ENCODE data around the gene ITGB5. TPM values are rescaled to one million over a fixed set of nuclear protein-coding genes. Genes with fewer than 3 reads are reported as not detected.
A peak's percentile ranks its signal among the peaks of the same experiment; 100 is the strongest.

The ITGB5 gene
- polyA plus RNA-seq, 2 of the 4 experiments (the other 2 are of a cell fraction), result 201 to 260 TPM

DNA sequence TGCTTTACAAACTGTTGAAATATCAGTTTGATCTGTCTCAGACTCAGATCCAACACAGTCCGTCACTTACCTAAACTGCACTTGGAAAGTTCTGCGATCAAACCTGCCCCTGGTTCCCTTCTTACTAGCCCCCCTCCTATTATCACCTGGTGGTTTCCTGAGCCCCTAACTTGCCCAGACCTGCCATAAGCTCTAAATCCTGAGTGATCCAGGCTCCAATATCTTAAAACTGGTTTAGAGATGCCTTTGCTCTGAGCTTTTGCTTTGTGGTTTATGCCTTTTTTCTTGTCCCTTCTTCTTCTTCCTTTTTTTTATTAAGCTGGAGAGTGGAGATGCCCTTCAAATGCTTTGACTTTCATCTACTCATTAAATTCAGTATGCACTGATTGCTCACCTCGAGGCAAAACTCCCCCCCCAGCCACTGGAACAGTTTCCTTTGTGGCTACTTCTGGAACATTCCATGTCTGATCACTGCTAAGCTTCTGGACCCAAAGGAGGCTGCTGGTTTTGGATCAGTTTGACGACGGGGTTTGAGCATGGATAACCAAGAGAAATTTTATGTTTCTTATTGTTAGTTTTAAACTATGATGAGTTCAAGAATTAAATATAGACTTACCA, 3.5 kb upstream of the ITGB5 start:
- CTCF ChIA-PET, result interaction anchor here (0.5 to 6.0 kb wide), 7 partner anchors 11 to 153 kb away, joined by 3 to 72 read pairs (median 5); no protein-coding TSS in a partner anchor
- DNase-seq (ENCODE audit: low read depth in 1 of 2, low spot score in 1 of 2) (no peak), FAIRE-seq (no peak), ATAC-seq (no peak)
- POLR2A ChIA-PET, result no interaction called here
- H3K4me2 ChIP-seq, result no peak overlapping the region
- H3K27ac ChIP-seq, result peak overlapping the region in 1 of 2 experiments; percentile 44; a peak in 2 of 6 replicates
- no peak for TF ChIP-seq EHMT2 (IDR thresholded peaks at IDR 0.05; ENCODE audit: low read depth)
- no peak for TF ChIP-seq REST (IDR thresholded peaks at IDR 0.05)
- no peak for TF ChIP-seq POLR2A (IDR thresholded peaks at IDR 0.05; ENCODE audit: low read length)
- no peak for TF ChIP-seq HEYL (CRISPR knock-in tag; IDR thresholded peaks at IDR 0.05)
- no peak for TF ChIP-seq ZC3H11A (IDR thresholded peaks at IDR 0.05)
- TF ChIP-seq CHD2 (IDR thresholded peaks at IDR 0.05; ENCODE audit: low read length, partially characterized antibody), result no peak
- TF ChIP-seq RARB (CRISPR knock-in tag; IDR thresholded peaks at IDR 0.05), result no peak
- H3K9me3 ChIP-seq, result no peaks in the 10 kb centered on the region
- peaks cover 11% of the 10 kb centered on the region; the same call in 1 of the 3 replicates for H3K4me1 ChIP-seq
- no peak overlapping the region for H3K4me3 ChIP-seq
- WGBS (ENCODE audit: missing lambda C conversion rate), result 83% methylated on average over 5 of the region's 5 CpGs

DNA sequence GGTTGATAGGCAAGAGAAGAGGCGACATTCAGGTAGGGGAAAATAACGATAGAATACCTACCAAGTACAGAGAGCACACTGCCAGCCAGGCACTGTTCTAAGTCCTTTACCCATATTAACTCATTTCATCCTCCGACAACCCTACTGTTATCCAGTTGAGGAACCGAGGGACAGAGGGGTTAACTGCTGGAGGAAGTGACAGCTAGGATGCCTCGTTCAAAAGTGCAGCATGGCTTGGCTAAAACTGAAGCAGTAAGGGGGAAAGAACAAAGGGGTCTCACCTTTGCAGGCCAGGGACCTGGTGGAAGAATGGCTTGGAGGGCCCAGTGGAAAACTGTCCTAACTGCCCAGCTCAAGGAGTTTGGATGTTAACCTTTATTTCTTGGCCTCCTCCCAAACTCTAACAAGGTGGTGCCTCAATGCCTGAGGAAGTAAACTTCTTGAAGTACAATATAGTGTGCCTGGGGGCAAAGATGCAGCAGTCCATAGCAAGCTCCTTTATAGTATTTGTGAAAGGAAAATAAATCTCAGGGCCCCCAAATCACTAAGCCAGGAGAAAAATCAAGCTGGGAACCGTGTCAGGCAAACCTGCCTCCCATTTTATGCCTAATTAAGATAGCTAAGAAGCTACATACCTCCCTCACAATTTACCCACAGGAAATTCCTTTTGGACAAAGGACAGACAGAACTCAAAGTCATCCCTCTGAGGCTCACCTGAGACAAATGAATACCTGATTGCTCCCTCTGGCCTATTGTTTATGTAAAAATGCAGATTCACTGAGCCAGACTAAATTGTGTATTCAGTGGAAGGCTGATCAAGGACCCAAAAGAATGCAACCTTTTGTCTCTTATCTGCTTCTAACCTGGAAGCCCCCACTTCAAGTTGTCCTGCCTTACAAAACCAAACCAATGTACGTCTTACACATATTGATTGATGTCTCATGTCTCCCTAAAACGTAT, 1.6 kb upstream of the ITGB5 start:
- FAIRE-seq, result no peak
- peaks cover 27% of the 10 kb centered on the region for H3K4me1 ChIP-seq
- H3K9me3 ChIP-seq, result no peaks in the 10 kb centered on the region
- 77% methylated on average over 8 of the region's 8 CpGs for WGBS (ENCODE audit: missing lambda C conversion rate)
- POLR2A ChIA-PET, result interaction anchor here (0.7 to 1.0 kb wide), 2 partner anchors 10 to 81 kb away, joined by 3 read pairs; no protein-coding TSS in a partner anchor
- peak overlapping the region; percentile 7 to 99; a peak in 3 of 6 replicates for H3K27ac ChIP-seq
- no peak for ATAC-seq
- DNase-seq (ENCODE audit: low read depth in 1 of 2, low spot score in 1 of 2), result no peak
- TF ChIP-seq RNF2 (IDR thresholded peaks at IDR 0.05; ENCODE audit: borderline replicate concordance, low read depth) (no peak), POLR2AphosphoS2 (conservative IDR thresholded peaks at IDR 0.05; ENCODE audit: low read length) (no peak), HOXA7 (CRISPR knock-in tag; IDR thresholded peaks at IDR 0.05) (no peak), MAX (IDR thresholded peaks at IDR 0.05) (no peak)
- CTCF ChIA-PET, result interaction anchor here (0.7 to 6.0 kb wide), 7 partner anchors 11 to 200 kb away, joined by 3 to 72 read pairs (median 4); no protein-coding TSS in a partner anchor
- peak overlapping the region; percentile 90; the same call in 1 of the 3 replicates for H3K4me2 ChIP-seq
- H3K4me3 ChIP-seq, result no peak overlapping the region

GRCh38 chr3:124887932-124888298, 750 bp upstream of the ITGB5 start:
- Histone ChIP-seq H3K4me2 (peak overlapping the region; percentile 90), H3K9me3 (no peaks in the 10 kb centered on the region), H3K27ac (peak overlapping the region; percentile 90 to 99), H3K4me1 (peaks cover 36% of the 10 kb centered on the region), H3K4me3 (peak overlapping the region; percentile 60)
- FAIRE-seq (no peak), DNase-seq (ENCODE audit: low read depth in 1 of 2, low spot score in 1 of 2) (no peak), ATAC-seq (no peak)
- WGBS (ENCODE audit: missing lambda C conversion rate), result 92% methylated on average over 11 of the region's 11 CpGs
- POLR2A ChIA-PET, result interaction anchor here (0.8 to 2.8 kb wide), 15 partner anchors 8 to 129 kb away, joined by 3 to 22 read pairs (median 9); no protein-coding TSS in a partner anchor
- CTCF ChIA-PET, result interaction anchor here (0.5 to 6.0 kb wide), 9 partner anchors 8 to 127 kb away, joined by 3 to 72 read pairs (median 4); no protein-coding TSS in a partner anchor
- no peak for TF ChIP-seq USF2 (IDR thresholded peaks at IDR 0.05)
- TF ChIP-seq HES2 (IDR thresholded peaks at IDR 0.05), result no peak
- TF ChIP-seq POLR2AphosphoS2 (conservative IDR thresholded peaks at IDR 0.05; ENCODE audit: low read length), result no peak
- TF ChIP-seq FOSB (CRISPR knock-in tag; IDR thresholded peaks at IDR 0.05), result no peak
- no peak for TF ChIP-seq HMGXB4 (CRISPR knock-in tag; IDR thresholded peaks at IDR 0.05; ENCODE audit: borderline replicate concordance)
- no peak for TF ChIP-seq RCOR1 (IDR thresholded peaks at IDR 0.05; ENCODE audit: low read depth, low read length)
- TF ChIP-seq ZC3H11A (IDR thresholded peaks at IDR 0.05), result no peak
- TF ChIP-seq RAD21 (conservative IDR thresholded peaks at IDR 0.05 in 1 of 2, IDR thresholded peaks at IDR 0.05 in 1 of 2), result no peak
- no peak for TF ChIP-seq RNF2 (IDR thresholded peaks at IDR 0.05; ENCODE audit: borderline replicate concordance, low read depth)
- TF ChIP-seq PBX3 (IDR thresholded peaks at IDR 0.05), result no peak
- no peak for TF ChIP-seq CHD2 (IDR thresholded peaks at IDR 0.05; ENCODE audit: low read length, partially characterized antibody)
- TF ChIP-seq CBX8 (IDR thresholded peaks at IDR 0.05), result no peak
- no peak for TF ChIP-seq MAX (IDR thresholded peaks at IDR 0.05)
- no peak for TF ChIP-seq CEBPB (IDR thresholded peaks at IDR 0.05)
- no peak for TF ChIP-seq TP53 (CRISPR knock-in tag; IDR thresholded peaks at IDR 0.05)
